GM23338 (cell line): ENCODE data around the gene FSIP2. TPM values are rescaled to one million over a fixed set of nuclear protein-coding genes. Genes with fewer than 3 reads are reported as not detected.

Experiments used
- ATAC-seq: fragments of 200-7000 bp; cut with Tn5 transposase; 3 replicates; pipeline ENCODE4 v1.9.1; 2020
- DNase-seq: peaks from one replicate; pipeline ENCODE4 v3.0.0-alpha.2; 2015; ENCODE audit warnings: low spot score
- H2AFZ ChIP-seq: fragments of 200-600 bp; sonication (generic); 2 replicates; pipeline ENCODE4 v1.8.0; 2016; ENCODE audit warnings: antibody characterized with exemption, mild to moderate bottlenecking, moderate library complexity
- H3F3A ChIP-seq: fragments of 200-600 bp; sonication (generic); replicated peaks from 2 replicates; pipeline ENCODE4 v1.8.0; 2017; ENCODE audit warnings: antibody characterized with exemption, mixed run types, low read depth
- H3K27ac ChIP-seq: fragments of 200-600 bp; sonication (generic); 2 replicates; pipeline ENCODE4 v1.6.1; 2016; ENCODE audit warnings: low read depth
- H3K27me3 ChIP-seq: fragments of 200-600 bp; sonication (generic); 2 replicates; pipeline ENCODE4 v1.8.0; 2016; ENCODE audit warnings: mild to moderate bottlenecking, mixed run types, moderate library complexity; ENCODE audit not compliant: insufficient read depth
- H3K36me3 ChIP-seq: fragments of 200-600 bp; sonication (generic); 2 replicates; pipeline ENCODE4 v1.8.0; 2016; ENCODE audit warnings: mild to moderate bottlenecking; ENCODE audit not compliant: insufficient read depth
- H3K4me1 ChIP-seq: fragments of 200-600 bp; sonication (generic); 2 replicates; pipeline ENCODE4 v1.8.0; 2016; ENCODE audit warnings: mild to moderate bottlenecking, moderate library complexity; ENCODE audit not compliant: insufficient read depth
- H3K4me2 ChIP-seq: fragments of 200-600 bp; sonication (generic); 2 replicates; pipeline ENCODE4 v1.7.1; 2017; ENCODE audit warnings: mixed run types
- H3K4me3 ChIP-seq: fragments of 200-600 bp; sonication (generic); 2 replicates; pipeline ENCODE4 v1.6.1; 2016; ENCODE audit warnings: mixed run types
- H3K79me2 ChIP-seq: fragments of 200-600 bp; sonication (generic); replicated peaks from 2 replicates; pipeline ENCODE4 v1.8.0; 2017; ENCODE audit warnings: mild to moderate bottlenecking; ENCODE audit not compliant: insufficient read depth
- H3K9me2 ChIP-seq: fragments of 200-600 bp; sonication (generic); 2 replicates; pipeline ENCODE4 v1.8.0; 2017; ENCODE audit not compliant: insufficient read depth
- H4K20me1 ChIP-seq: fragments of 200-600 bp; sonication (generic); replicated peaks from 2 replicates; pipeline ENCODE4 v1.8.0; 2017; ENCODE audit warnings: mild to moderate bottlenecking; ENCODE audit not compliant: insufficient read depth
- H3K27ac Mint-ChIP-seq: 2 replicates; pipeline ENCODE4 v1.8.0; 2020; ENCODE audit warnings: inconsistent platforms, mild to moderate bottlenecking, moderate library complexity, mixed read lengths
- H3K27me3 Mint-ChIP-seq: 3 replicates; pipeline ENCODE4 v1.8.0; 2022; ENCODE audit warnings: low read depth, mild to moderate bottlenecking, moderate library complexity, mixed read lengths, inconsistent platforms; ENCODE audit not compliant: insufficient read depth, poor library complexity
- H3K36me3 Mint-ChIP-seq: 3 replicates; pipeline ENCODE4 v1.8.0; 2021; ENCODE audit warnings: low read depth, mild to moderate bottlenecking, inconsistent platforms, moderate library complexity, mixed read lengths
- H3K4me1 Mint-ChIP-seq: 3 replicates; pipeline ENCODE4 v1.8.0; 2020; ENCODE audit warnings: mild to moderate bottlenecking, inconsistent platforms, mixed read lengths
- H3K4me3 Mint-ChIP-seq: 3 replicates; pipeline ENCODE4 v1.8.0; 2021; ENCODE audit warnings: moderate library complexity, mild to moderate bottlenecking, inconsistent platforms, mixed read lengths
- H3K9me3 Mint-ChIP-seq: 3 replicates; pipeline ENCODE4 v1.8.0; 2020; ENCODE audit warnings: moderate library complexity, mild to moderate bottlenecking, inconsistent platforms, mixed read lengths
- CREB1 ChIP-seq: fragments of 250-450 bp; sonication (Bioruptor Pico); IDR thresholded peaks from 2 replicates; pipeline ENCODE4 v1.5.0; 2020; ENCODE audit warnings: low read depth, mild to moderate bottlenecking, moderate library complexity
- EZH2 ChIP-seq: fragments of 200-600 bp; sonication (generic); IDR thresholded peaks from one replicate; pipeline ENCODE4 v1.8.0; 2017; ENCODE audit warnings: antibody characterized with exemption, mild to moderate bottlenecking, low read depth; ENCODE audit not compliant: unreplicated experiment
- EZH2phosphoT487 ChIP-seq: fragments of 200-600 bp; sonication (generic); IDR thresholded peaks from one replicate; pipeline ENCODE4 v1.8.1; 2018; ENCODE audit warnings: antibody characterized with exemption; ENCODE audit not compliant: unreplicated experiment
- JUNB ChIP-seq: IDR thresholded peaks from one replicate; pipeline ENCODE4 v1.6.1; 2016; ENCODE audit warnings: antibody characterized with exemption; ENCODE audit not compliant: unreplicated experiment
- NANOG ChIP-seq: IDR thresholded peaks from 2 replicates; pipeline ENCODE4 v1.6.1; 2016; ENCODE audit warnings: antibody characterized with exemption, borderline replicate concordance
- POLR2AphosphoS5 ChIP-seq: IDR thresholded peaks from 2 replicates; pipeline ENCODE4 v1.6.1; 2016; ENCODE audit warnings: antibody characterized with exemption, low read depth
- STAT1 ChIP-seq: IDR thresholded peaks from one replicate; pipeline ENCODE4 v1.6.1; 2016; ENCODE audit warnings: antibody characterized with exemption; ENCODE audit not compliant: unreplicated experiment
- ZNF114 ChIP-seq: fragments of 250-450 bp; sonication (Bioruptor Pico); IDR thresholded peaks from 2 replicates; pipeline ENCODE4 v1.5.0; 2020; ENCODE audit warnings: mild to moderate bottlenecking, moderate library complexity
- ZNF331 ChIP-seq: fragments of 250-450 bp; sonication (Bioruptor Pico); IDR thresholded peaks from 2 replicates; pipeline ENCODE4 v1.5.0; 2020; ENCODE audit warnings: low read depth, mild to moderate bottlenecking, moderate library complexity
- polyA plus RNA-seq: library from polyadenylated mRNA; unstranded; fragments of >200 nt; fragmentation: Nextera tagmentation; extraction: Ambion mirVana; gene quantifications from 2 replicates; pipeline ENCODE4 v1.2.1, GENCODE V29; 2016
- total RNA-seq: library from RNA; depleted of rRNA; stranded (reverse); fragments of >200 nt; shearing (Covaris generic); gene quantifications from 2 replicates; pipeline ENCODE4 v1.2.3, GENCODE V29; 2014
- TF ChIP-seq, protein P1 (sequence below): IDR thresholded peaks from 2 replicates; pipeline ENCODE4 v1.6.1; 2016; ENCODE audit warnings: antibody characterized with exemption
- TF ChIP-seq, protein P2 (sequence below): IDR thresholded peaks from one replicate; pipeline ENCODE4 v1.6.1; 2018; ENCODE audit warnings: antibody characterized with exemption; ENCODE audit not compliant: unreplicated experiment
- TF ChIP-seq, protein P3 (sequence below), 2 experiments: fragments of 200-600 bp in 1 of 2; sonication (generic) in 1 of 2; conservative IDR thresholded peaks; 2 replicates each; pipeline versions ENCODE4 v1.5.1 to v1.6.1; 2016 to 2017; ENCODE audit warnings: antibody characterized with exemption in 2 of 2, low read depth in 2 of 2, mild to moderate bottlenecking in 2 of 2, moderate library complexity in 1 of 2
- TF ChIP-seq, protein P4 (sequence below): fragments of 250-450 bp; sonication (Bioruptor Pico); IDR thresholded peaks from 2 replicates; pipeline ENCODE4 v1.5.0; 2020; ENCODE audit warnings: mild to moderate bottlenecking, moderate library complexity

FSIP2 gene
- total and polyA plus RNA-seq, 2 experiments from 2014 or later, result 3.2 to 3.8 TPM

DNA sequence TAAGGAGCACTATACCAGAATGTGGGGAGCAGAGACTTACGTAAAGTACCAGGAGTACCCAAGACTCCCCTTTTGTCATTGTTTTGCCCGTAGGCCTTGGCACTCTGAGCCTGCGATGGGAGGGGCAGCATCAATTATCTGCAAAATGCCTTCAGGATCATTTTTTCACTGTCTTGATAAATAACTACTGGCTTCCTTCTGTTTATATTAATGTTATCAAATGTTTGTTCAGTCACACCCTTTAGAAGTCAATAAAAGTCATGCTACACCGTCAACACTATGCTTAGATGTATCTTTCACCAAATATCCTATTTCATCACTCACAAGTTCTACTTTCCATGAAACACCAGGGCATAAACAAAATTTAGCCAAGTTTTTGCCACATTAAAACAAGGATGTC is 116.3 kb downstream of the FSIP2 start:
- no peaks in the 10 kb centered on the region for H3K9me3 Mint-ChIP-seq

More for the DNA sequence above, 116.3 kb downstream of the FSIP2 start:
- TF ChIP-seq NANOG, result no peak
- TF ChIP-seq, protein P1, sequence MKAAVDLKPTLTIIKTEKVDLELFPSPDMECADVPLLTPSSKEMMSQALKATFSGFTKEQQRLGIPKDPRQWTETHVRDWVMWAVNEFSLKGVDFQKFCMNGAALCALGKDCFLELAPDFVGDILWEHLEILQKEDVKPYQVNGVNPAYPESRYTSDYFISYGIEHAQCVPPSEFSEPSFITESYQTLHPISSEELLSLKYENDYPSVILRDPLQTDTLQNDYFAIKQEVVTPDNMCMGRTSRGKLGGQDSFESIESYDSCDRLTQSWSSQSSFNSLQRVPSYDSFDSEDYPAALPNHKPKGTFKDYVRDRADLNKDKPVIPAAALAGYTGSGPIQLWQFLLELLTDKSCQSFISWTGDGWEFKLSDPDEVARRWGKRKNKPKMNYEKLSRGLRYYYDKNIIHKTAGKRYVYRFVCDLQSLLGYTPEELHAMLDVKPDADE, result no peak
- TF ChIP-seq POLR2AphosphoS5, result no peak
- no peak for TF ChIP-seq JUNB
- no peak for TF ChIP-seq CREB1 (CRISPR knock-in tag)
- no peak for TF ChIP-seq ZNF114 (CRISPR knock-in tag)
- TF ChIP-seq, protein P2, sequence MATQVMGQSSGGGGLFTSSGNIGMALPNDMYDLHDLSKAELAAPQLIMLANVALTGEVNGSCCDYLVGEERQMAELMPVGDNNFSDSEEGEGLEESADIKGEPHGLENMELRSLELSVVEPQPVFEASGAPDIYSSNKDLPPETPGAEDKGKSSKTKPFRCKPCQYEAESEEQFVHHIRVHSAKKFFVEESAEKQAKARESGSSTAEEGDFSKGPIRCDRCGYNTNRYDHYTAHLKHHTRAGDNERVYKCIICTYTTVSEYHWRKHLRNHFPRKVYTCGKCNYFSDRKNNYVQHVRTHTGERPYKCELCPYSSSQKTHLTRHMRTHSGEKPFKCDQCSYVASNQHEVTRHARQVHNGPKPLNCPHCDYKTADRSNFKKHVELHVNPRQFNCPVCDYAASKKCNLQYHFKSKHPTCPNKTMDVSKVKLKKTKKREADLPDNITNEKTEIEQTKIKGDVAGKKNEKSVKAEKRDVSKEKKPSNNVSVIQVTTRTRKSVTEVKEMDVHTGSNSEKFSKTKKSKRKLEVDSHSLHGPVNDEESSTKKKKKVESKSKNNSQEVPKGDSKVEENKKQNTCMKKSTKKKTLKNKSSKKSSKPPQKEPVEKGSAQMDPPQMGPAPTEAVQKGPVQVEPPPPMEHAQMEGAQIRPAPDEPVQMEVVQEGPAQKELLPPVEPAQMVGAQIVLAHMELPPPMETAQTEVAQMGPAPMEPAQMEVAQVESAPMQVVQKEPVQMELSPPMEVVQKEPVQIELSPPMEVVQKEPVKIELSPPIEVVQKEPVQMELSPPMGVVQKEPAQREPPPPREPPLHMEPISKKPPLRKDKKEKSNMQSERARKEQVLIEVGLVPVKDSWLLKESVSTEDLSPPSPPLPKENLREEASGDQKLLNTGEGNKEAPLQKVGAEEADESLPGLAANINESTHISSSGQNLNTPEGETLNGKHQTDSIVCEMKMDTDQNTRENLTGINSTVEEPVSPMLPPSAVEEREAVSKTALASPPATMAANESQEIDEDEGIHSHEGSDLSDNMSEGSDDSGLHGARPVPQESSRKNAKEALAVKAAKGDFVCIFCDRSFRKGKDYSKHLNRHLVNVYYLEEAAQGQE, result no peak
- TF ChIP-seq EZH2phosphoT487, result no peak
- TF ChIP-seq, protein P3, sequence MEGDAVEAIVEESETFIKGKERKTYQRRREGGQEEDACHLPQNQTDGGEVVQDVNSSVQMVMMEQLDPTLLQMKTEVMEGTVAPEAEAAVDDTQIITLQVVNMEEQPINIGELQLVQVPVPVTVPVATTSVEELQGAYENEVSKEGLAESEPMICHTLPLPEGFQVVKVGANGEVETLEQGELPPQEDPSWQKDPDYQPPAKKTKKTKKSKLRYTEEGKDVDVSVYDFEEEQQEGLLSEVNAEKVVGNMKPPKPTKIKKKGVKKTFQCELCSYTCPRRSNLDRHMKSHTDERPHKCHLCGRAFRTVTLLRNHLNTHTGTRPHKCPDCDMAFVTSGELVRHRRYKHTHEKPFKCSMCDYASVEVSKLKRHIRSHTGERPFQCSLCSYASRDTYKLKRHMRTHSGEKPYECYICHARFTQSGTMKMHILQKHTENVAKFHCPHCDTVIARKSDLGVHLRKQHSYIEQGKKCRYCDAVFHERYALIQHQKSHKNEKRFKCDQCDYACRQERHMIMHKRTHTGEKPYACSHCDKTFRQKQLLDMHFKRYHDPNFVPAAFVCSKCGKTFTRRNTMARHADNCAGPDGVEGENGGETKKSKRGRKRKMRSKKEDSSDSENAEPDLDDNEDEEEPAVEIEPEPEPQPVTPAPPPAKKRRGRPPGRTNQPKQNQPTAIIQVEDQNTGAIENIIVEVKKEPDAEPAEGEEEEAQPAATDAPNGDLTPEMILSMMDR (conservative IDR thresholded peaks at IDR 0.05; ENCODE audit: low read depth in 2 of 2), result no peak
- no peak for TF ChIP-seq EZH2
- TF ChIP-seq, protein P4, sequence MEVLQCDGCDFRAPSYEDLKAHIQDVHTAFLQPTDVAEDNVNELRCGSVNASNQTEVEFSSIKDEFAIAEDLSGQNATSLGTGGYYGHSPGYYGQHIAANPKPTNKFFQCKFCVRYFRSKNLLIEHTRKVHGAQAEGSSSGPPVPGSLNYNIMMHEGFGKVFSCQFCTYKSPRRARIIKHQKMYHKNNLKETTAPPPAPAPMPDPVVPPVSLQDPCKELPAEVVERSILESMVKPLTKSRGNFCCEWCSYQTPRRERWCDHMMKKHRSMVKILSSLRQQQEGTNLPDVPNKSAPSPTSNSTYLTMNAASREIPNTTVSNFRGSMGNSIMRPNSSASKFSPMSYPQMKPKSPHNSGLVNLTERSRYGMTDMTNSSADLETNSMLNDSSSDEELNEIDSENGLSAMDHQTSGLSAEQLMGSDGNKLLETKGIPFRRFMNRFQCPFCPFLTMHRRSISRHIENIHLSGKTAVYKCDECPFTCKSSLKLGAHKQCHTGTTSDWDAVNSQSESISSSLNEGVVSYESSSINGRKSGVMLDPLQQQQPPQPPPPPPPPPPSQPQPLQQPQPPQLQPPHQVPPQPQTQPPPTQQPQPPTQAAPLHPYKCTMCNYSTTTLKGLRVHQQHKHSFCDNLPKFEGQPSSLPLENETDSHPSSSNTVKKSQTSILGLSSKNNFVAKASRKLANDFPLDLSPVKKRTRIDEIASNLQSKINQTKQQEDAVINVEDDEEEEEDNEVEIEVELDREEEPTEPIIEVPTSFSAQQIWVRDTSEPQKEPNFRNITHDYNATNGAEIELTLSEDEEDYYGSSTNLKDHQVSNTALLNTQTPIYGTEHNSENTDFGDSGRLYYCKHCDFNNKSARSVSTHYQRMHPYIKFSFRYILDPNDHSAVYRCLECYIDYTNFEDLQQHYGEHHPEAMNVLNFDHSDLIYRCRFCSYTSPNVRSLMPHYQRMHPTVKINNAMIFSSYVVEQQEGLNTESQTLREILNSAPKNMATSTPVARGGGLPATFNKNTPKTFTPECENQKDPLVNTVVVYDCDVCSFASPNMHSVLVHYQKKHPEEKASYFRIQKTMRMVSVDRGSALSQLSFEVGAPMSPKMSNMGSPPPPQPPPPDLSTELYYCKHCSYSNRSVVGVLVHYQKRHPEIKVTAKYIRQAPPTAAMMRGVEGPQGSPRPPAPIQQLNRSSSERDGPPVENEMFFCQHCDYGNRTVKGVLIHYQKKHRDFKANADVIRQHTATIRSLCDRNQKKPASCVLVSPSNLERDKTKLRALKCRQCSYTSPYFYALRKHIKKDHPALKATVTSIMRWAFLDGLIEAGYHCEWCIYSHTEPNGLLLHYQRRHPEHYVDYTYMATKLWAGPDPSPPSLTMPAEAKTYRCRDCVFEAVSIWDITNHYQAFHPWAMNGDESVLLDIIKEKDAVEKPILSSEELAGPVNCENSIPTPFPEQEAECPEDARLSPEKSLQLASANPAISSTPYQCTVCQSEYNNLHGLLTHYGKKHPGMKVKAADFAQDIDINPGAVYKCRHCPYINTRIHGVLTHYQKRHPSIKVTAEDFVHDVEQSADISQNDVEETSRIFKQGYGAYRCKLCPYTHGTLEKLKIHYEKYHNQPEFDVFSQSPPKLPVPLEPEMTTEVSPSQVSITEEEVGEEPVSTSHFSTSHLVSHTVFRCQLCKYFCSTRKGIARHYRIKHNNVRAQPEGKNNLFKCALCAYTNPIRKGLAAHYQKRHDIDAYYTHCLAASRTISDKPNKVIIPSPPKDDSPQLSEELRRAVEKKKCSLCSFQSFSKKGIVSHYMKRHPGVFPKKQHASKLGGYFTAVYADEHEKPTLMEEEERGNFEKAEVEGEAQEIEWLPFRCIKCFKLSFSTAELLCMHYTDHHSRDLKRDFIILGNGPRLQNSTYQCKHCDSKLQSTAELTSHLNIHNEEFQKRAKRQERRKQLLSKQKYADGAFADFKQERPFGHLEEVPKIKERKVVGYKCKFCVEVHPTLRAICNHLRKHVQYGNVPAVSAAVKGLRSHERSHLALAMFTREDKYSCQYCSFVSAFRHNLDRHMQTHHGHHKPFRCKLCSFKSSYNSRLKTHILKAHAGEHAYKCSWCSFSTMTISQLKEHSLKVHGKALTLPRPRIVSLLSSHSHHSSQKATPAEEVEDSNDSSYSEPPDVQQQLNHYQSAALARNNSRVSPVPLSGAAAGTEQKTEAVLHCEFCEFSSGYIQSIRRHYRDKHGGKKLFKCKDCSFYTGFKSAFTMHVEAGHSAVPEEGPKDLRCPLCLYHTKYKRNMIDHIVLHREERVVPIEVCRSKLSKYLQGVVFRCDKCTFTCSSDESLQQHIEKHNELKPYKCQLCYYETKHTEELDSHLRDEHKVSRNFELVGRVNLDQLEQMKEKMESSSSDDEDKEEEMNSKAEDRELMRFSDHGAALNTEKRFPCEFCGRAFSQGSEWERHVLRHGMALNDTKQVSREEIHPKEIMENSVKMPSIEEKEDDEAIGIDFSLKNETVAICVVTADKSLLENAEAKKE (CRISPR knock-in tag), result no peak
- no peak for TF ChIP-seq ZNF331 (CRISPR knock-in tag)
- TF ChIP-seq STAT1, result no peak
- ATAC-seq (no peak), DNase-seq (no peak)
- Histone ChIP-seq H4K20me1 (no peaks in the 10 kb centered on the region), H3K4me3 (no peak overlapping the region), H3K9me2 (0 out of 2 replicates have a peak, but pooled peaks cover 6% of the 10 kb centered on the region), H3K36me3 (no peaks in the 10 kb centered on the region), H3K27me3 (no peaks in the 10 kb centered on the region), H3F3A (no peaks in the 10 kb centered on the region), H3K27ac (no peak overlapping the region), H3K4me1 (no peaks in the 10 kb centered on the region), H3K79me2 (no peaks in the 10 kb centered on the region), H3K4me2 (no peak overlapping the region), H2AFZ (no peak overlapping the region)
- no peaks in the 10 kb centered on the region for H3K4me1 Mint-ChIP-seq
- H3K27me3 Mint-ChIP-seq, result no peaks in the 10 kb centered on the region
- H3K36me3 Mint-ChIP-seq, result no peaks in the 10 kb centered on the region
- H3K4me3 Mint-ChIP-seq, result no peak overlapping the region
- H3K27ac Mint-ChIP-seq, result no peak overlapping the region
